CD4-positive, alpha-beta T cell treated with Interleukin-6 at 100 ng/mL for 8 hours (primary cell): Measurements from ENCODE around the gene MYRIP.

Source experiments
- DNase-seq: peaks from one replicate; pipeline ENCODE4 v3.0.0-alpha.2; 2020; ENCODE audit warnings: mixed read lengths, low spot score

MYRIP gene

DNA sequence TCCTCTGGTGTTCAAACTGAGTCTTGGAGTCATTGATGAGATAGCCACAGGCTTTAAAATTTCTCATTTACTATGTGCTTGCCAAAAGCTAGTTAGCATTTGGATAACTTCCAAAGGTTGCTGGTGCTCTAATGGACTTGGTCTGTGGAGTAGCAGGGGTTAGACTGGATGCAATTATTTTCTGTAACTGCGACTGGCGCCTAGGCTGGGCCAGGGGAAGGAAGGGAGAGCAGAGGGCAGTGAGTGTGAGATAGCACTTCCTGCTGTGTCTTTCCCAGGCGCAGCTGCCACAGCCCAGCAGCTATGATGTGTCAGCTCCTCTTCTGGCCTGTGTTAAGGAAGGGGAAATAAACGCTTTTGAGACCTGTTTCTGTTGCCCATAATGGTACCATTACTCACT lies 98.6 kb downstream of the MYRIP start:
- no peak for DNase-seq

DNA sequence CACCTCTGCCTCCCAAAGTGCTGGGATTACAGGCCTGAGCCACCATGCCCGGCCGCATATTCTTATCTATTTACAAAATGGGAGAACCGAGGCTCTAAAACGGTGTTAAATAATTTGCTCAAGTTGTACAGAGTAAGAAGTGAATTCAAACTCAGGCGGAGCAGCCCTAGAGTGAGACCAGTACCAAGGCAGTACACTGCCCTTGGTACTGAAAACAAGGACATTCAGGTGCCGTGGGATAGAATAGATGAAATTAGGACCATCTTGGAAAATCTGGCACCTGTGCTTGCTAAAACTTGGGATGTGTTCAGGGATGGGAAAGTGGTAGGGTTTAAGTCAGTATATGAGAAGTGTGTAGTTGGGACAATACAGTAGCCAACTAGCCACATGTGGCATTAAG lies 100.7 kb downstream of the MYRIP start:
- DNase-seq, result no peak

DNA sequence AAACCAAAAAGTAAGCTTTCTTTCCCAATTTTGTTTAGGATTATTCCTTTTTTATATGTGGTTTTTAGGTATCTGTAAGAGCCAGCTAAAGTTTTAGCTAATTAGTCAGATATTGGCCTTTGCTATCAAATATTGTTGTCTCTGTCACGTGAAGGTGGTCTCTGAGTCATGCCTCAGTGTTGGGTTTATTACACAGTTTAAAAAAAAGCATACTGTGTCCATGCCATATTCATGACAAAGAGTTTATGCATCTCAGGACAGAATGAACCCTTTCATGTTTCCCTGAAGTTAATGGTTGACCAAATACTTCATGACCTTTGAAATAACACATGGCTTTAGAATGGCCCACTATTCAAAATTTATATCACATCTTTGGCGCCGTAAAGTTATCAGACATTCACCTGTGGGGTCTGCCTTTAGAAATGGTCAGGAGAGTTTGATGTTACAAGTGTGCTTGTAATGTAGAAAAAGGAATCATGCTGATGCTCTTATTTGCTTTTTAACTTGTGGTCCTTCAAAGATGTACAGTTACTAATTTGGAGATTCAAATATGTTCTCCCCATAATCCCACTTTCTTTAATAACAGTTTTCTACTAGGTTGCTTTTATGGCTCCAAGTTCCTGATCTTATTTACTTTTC lies 101.5 kb downstream of the MYRIP start:
- DNase-seq, result no peak

DNA sequence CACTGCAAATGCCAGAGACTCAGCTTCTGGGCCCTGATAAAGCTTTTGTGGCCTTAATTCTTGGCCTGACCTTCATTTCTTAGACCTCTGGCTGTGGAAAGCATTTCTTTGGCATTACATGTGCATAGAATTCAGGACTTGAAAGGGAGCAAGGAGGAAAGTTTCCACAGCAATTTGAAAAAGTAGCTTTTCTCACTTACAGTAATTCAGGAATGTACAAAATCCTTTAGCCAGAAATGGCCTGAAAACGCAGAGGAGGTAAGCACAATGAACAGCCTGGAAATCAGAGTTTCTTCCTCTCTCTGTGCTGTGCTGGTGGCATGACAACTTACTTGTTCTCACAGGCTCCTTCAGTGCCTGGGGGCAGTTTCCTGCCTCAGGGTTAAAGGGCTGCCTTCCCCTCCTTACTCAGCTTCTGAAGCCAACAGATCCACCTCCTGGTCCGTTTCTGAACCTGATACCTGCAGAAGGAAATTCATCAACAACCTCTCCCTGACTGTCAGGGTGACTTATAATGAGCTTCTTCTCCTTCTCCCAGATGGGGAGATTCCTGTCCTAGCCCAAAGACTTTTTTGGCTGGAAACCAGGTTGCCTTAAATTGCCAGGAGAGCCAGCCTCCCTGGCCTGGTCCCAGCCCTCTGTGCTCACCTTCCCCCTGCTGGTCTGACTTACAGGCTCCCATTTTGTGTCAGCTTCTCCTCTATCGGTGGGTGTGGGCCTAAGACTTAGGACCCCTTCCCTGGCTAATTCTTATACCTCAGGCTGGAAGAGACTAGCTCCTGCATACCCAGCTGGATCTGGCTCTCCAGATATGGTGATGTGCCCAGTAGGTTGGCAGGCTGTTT lies 102.3 kb downstream of the MYRIP start:
- DNase-seq, result no peak

DNA sequence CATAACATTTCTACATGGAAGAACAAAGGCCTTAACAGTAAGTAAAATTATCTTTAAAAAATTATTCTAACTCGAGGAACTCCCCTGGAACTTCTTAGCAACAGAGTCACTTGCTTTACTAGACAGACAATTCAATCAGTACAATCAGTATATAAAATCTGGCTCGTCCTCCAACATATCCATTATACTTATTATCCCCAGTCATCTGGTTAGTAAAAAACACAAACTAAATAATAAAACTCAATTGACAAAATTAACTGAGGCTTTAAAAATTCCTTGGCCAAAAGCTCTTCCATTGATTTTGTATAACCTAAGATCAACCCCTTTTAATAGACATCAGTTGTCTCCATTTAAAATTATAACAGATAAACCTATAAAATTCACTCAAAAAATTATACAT lies 105.6 kb downstream of the MYRIP start:
- no peak for DNase-seq

DNA sequence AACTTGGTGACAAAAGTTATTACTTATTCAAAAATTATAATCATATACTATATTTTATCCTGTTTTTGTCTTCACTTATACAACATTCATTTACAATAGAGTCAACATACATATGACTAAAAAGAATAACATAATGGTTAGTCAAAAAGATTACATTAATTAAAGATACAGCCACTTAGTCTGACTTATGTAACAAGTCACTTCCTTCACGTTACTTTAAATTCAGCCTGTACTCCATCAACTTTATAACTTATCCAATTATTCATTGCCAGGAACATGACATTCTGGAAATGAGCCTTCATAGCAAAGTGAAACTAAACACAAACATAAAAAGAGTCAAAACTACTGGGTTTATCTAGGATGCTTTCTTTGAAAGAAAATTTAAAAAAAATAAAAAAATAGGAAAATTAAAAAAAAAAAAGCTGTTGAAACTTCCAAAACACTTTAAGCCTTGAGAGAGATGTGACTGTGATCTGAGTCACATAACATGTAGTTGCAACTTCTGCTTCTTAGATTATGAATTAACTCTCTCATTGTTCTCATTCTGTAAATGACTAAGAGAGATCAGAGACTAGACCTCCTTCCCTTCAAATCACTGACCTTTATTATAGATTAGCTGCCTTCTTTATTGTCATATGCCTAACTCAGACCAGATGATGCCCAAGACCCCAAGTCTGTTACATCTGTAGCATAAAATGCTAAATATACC lies 107.8 kb downstream of the MYRIP start:
- DNase-seq, result no peak

DNA sequence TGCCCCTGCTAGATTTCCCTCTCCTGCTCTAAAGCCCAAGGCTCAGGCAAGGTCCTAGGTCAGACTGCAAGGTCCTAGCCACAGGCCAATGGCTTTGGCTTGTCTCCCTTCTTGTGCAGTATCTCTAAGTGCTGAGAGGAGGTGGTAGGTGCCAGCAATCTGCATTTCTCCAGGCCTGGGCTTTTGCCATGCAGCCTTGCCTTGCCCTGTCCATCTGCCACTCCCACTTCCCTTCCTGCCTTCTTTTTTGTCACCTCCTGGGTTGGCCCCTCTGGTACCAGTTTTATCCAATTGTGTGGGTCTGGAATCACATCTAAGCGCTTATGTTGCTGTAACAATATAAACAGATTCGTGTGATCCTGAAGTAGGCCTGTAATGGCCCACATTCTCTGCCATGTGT lies 109.9 kb downstream of the MYRIP start:
- no peak for DNase-seq

DNA sequence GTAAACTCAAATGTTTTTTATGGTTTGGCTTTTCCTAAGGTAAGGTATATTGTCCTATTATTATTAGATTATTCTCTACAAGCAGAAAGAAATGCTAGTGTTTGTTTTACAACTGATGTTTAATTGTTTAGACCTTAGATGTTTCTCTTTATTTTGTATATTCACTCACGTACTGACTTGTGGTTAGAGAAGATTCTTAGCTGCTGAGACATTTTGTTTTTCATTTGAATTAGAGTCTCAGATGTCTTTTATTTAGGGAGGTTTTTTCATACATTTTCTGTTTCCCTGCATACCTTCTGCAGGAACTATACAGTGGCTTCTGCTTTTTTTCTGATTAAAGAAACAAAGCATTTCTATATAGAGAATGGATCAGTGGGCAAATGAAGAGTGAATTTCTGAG lies 110.9 kb downstream of the MYRIP start:
- no peak for DNase-seq

DNA sequence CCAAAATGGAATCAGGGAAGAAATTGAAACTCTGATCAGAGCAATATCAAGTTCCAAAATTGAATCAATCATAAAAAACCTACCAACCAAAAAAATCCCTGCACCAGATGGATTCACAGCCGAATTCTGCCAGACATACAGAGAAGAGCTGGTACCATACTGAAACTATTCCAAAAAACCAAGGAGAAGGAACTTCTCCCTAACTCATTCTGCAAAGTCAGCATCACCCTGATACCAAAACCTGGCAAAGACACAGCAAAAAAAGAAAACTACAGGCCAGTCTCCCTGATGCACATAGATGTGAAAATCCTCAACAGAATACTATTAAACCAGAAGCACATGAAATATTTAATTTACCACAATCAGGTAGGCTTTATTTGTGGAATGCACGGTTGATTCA lies 118.1 kb downstream of the MYRIP start:
- DNase-seq, result no peak

DNA sequence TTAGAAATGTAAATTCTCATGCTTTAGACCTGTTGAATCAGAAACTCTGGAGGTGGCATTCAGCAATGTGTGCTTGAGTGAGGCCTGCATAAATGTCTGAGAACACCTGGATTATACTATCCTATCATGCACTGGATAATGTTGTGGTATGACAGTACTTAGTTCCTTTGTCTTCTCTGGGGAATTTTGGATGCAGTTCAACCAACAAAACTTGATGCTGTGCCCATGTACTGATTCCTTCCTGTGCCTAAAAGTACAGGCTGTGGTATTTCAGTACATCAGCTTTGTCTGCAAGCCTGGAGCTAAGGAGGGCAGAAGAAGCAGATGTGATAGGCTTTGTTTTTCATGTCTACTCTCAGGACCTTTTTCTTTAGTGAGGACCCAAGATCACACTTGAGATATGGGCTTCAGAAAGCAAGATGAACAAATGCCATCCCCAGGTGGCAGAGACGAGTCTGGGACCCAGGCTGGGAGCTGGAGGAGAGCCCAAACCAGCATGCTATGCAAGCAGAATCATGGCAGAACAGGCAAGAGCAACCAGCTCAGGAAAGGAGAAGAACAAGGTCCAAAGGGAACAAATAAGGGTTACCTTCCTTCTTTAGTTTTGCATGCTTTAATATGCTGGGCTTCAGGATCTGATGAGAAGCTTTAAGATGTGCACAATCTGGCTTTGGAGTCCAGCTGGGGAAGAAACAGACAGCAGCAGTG lies 124.7 kb downstream of the MYRIP start:
- no peak for DNase-seq

DNA sequence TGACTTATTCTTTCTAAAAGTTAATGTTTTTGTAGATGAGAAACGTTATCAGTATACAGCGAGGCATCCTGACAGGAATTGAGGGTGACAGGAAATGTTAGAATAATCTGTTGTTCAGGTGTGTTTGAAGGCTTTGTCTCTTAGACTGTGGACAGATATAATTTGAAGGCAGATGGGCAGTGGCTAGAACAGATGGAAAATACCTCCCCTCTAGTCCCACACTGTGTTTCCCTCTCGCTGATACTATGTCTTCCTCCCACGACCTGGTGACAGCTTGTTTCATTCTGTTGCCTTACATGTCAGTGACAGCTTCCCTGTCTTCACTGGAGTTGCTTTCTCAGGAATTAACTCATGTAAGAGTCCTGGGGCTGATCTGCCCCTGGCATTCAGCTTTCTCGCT lies 125.3 kb downstream of the MYRIP start:
- DNase-seq, result no peak

DNA sequence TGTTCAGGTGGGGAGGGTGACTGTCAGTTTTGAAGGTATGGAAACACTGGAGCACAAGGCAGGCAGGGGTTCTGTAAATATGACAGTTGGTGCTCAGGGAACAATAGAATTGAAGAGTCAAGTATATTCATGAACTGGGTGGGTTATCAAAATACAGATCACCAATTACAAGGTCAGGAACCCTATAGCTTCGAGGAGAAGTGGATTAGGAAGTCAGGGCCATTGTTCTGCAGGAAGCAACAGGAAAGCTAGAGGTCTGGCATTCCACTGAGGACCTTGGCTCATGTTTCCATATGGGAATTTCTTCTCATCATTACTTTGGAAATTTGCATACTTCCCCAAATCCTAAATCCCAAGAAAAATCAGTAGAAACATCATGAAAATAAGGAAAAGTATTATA lies 125.9 kb downstream of the MYRIP start:
- no peak for DNase-seq

DNA sequence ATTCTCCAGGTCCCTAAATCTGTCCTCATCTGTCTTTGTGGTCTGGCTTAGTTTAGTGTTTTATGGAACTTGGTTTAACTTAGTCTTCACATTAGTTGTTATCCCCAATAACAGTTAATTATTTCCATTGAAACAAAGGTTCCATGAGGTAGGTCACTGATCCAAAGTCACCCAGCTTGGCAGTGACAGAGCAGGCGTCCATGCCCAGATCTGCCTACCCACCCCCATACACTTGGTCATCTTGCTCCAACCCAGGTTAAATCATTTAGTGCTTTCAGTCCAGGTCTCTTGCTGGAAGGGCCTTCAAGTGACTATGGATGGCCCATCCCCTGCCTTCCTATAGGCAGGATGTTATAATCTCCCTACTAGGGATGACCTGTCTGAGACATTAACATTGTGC lies 127.4 kb downstream of the MYRIP start:
- DNase-seq, result no peak

DNA sequence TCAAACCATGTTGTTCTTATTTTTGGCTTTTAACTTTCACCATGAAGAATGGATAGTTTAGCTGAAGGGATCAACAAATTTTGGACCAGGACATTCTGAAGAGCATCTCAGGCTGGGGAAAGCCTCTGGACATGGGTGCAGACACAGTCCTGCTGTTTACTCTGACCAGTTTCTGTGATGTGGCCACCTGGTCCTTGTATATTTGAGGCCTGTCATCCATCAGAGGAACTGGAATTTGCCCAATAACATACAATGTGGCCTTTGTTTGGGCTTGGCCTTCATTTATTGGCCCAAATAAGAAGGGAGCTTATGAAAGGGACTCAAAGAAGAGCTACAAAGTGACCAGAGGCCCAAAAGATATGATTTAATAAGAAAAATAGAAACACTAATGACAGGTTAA lies 127.9 kb downstream of the MYRIP start:
- no peak for DNase-seq

DNA sequence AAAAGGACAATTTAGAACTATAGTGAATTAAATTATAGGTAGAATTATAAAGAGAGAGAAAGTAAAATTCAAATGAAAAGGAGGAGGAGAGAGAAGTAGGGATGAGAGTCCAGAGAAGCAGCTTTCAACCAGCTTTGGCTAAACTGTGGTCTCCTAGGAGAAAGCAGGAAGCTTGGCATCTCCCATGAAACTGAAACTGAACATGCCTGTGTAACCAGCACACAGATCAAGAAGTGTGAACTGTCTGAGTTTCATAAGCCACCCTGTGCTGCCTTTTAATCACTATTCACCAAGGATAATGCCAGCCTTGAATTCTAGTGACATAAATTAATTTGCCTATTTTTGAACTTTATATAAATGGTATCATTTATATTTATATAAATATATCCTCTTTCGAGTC lies 128.5 kb downstream of the MYRIP start:
- no peak for DNase-seq

DNA sequence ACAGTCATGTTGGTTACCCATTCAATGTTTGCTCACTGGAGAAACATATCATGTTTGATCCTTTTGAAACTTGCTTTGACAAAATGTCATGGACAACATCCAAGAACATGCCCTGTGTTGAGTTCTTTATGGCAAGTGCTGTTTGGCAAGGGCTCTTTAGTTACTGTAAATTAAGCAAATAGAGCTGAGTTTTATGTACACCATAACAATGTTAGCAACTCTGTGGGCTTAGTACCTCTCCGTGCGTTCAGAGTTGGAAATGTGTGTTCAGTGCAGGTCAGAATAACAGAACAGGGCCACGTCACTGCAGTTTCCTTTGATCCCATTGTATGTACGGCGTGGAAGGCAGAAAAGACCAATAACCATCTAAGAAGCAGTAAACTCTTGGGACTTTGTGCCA lies 132.5 kb downstream of the MYRIP start:
- no peak for DNase-seq

DNA sequence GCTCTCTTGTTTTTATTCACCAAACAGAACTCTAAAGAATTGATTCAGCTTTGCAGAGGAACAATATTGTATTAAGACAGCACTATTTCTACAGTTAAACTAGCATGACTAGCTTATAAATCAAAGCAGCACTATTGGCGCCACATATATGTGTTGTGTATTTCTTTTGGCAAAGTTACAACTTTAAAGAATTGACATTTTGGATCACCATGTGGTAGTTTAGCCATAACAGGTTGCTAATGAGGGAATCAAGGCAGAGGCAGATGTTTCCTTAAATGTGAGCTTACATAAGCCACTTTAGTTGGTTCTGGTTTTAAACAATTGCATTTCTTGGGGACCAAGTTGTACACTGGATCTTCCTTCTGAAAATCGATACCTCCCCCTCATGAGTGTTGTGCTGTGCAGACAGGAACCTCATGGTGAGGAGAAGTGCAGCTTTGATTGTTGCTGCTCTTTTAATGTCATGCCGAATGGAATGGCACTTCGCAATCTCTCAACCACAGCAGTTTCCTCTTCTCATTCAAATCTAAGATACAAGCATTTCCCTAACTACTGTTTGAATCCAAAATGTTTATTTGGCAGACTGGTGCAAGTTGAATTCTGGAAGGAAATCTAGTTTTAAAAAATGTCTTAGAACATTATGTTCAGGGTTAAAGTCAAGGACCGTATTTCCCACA lies 151.2 kb downstream of the MYRIP start:
- no peak for DNase-seq

DNA sequence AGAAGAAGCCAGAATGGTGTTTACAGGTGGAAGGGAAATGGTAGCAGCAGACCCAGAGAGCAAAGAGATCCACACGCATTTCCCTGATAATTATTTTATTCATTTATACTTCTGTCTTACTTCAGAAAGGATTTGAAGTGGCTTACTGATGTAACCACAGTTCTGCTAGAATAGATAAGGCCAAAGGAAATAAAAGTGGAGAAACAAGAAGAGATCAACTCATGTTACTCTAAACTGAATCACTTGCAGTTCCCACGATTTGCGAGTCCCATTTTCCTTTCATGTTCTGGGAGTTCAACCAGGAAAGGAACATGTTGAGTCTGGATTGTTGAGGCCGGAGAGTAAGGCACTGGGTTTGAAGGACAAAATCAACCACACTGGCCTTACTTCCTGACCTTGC lies 151.8 kb downstream of the MYRIP start:
- DNase-seq, result no peak

DNA sequence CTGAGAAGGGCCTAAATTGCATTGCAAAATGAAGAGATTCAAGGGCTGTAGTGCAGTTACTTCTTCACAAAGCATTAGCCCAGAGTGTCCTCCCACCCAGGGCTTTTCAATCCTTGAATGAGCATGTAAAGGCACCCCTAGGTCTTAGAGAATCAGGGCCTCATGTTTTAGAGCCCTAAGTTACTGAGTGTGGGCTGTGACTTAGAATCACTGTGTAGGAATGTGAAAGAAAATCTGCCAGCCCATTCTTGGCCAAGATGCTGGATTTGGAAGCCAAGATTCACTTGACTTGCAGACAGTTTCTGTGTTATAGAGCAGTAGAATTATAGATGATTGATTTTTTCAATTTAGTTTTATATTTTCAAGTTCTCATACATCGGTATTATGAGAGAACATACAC lies 153.2 kb downstream of the MYRIP start:
- no peak for DNase-seq

DNA sequence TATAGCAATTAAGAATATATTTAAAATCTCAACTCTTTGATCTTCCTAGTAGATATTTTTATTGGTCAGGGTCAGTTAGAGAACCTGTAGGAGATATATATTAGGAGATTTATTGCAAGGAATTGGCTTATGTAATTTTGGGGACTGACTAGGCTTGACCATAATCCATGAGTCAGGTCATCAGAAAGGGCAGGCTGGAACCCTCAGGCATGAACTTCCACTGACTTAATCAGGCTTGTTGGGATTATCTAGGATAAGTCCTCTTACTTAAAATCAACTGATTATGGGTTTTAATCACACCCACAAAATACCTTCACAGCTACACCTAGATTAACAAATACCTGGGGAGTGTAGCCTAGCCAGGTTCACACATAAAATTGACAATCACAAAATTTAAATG lies 156.1 kb downstream of the MYRIP start:
- no peak for DNase-seq

DNA sequence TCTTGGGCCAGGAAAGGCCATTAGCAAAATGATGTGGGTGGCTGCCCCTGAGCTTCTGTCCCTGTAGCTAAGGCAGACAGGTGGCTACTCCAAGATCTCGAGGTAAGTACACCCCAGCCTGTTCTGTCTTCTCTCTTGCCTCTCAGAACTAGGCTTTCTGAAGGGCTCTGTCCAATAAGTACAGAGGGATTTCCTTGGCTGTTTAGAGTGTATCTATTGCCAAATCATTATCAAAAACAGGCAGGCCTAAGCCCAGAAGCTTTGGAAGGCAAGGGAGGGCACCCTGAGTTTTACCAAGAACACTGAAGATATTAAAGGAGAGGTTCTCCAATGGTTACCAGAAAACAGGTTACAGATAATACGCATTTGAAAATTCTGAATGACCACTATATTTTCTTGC lies 156.6 kb downstream of the MYRIP start:
- no peak for DNase-seq

DNA sequence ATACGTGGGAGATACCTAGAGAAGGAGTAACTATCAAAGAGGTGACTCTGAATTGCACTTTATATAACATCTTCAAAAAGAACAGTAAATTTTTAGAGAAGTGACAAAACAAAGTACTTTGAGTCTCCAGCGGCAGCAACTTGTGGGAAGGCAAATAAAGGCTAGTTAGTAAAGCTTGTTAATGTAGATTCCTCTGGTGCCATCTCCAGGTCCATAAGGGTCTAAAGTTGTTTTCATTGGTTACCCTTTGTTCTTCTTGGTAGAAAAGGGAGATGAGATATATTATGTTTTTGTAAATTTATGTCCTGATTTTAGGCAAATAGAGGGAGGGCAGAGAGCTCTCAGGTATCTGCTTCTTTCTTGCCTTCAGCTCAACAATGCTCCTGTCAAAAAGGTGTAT lies 161.6 kb downstream of the MYRIP start:
- no peak for DNase-seq
